ENCODE data around the gene CYP4F2.
"Not testable (repeated sequence)": the region's sequence is repeated elsewhere in the genome, so short reads cannot be mapped to it uniquely, and the experiment has no call there.

Gene CYP4F2

DNA sequence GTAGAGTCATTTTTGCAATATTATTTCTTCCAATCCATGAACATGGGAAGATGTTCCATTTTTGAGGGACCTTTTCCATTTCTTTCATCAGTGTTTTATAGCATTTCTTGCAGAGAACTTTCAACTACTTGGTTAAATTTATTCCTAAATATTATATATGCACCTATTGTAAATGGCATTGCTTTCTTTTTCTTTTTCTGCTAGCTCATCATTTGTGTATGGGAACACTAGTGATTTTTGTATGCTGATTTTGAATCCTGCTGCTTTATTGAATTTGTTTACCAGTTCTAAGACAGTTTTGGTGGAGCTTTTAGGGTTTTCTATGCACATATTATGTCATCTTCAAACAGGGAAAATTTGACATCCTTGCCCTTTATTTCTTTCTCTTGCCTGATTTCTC is 7.2 kb upstream of the CYP4F2 start:
- no peaks in the 10 kb centered on the region for H3K9me3 ChIP-seq (ENCODE audit: low read depth, low read length)
- TF ChIP-seq EZH2 (IDR thresholded peaks at IDR 0.05) = no peak

DNA sequence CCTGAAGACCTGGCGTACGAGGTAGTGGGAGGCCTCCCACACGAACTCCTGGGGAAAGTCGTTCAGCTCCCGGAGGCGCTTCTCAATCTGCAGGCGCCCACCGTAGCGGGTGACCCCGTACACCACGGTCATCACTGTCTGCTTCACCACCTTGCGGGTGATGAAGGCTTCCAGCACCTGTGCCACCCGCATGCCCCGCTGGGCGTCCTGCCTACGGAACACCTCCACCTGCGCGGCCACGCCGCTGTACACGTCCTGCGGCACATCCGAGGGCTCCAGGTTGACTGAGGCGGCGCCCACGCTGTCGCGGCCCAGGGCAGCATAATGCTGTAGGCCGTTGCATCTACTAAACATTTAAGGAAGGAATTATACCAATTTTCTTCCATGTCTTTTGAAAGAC is 5.0 kb upstream of the CYP4F2 start:
- H3K9me3 ChIP-seq (ENCODE audit: low read depth, low read length); H3K36me3 ChIP-seq (ENCODE audit: insufficient read depth, low read length); H3K9ac ChIP-seq (ENCODE audit: insufficient read length); H3K4me3 ChIP-seq; H3K27ac ChIP-seq; DNase-seq (ENCODE audit: low read depth, low spot score): not testable (repeated sequence)

More for the DNA sequence above, 7.2 kb upstream of the CYP4F2 start:
- H3K27ac ChIP-seq = no peak overlapping the region
- no peak overlapping the region for H3K9ac ChIP-seq (ENCODE audit: insufficient read length)
- H3K4me3 ChIP-seq = no peak overlapping the region
- no peaks in the 10 kb centered on the region for H3K36me3 ChIP-seq (ENCODE audit: insufficient read depth, low read length)
- no peak for DNase-seq (ENCODE audit: low read depth, low spot score)

DNA sequence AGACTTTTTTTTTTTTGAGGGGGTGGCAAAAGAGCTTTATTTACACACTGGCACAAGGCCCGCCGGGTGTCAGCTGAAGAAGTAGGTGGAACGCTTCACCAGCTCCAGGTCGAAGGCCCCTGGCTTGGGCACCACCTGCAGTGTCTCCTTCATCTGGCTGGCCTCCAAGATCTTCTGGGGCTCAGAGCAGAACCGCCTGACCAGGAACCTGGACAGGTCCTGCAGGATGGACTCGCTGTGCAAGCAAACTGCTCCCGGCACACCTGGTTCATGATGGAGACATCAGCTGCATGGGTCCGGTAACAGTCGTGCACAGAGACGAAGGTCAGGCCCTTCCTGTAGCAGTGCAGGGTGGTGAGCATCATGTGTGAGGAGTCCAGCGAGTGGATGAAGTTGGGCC is 4.4 kb upstream of the CYP4F2 start:
- Histone ChIP-seq H3K27ac (no peak overlapping the region), H3K36me3 (ENCODE audit: insufficient read depth, low read length) (no peaks in the 10 kb centered on the region), H3K9me3 (ENCODE audit: low read depth, low read length) (no peaks in the 10 kb centered on the region), H3K4me3 (no peak overlapping the region), H3K9ac (ENCODE audit: insufficient read length) (no peak overlapping the region)
- TF ChIP-seq POLR2AphosphoS5 (IDR thresholded peaks at IDR 0.05; ENCODE audit: borderline replicate concordance, low read depth, low read length) (no peak), FOXP2 (optimal IDR thresholded peaks at IDR 0.05; ENCODE audit: control extremely low read depth, extremely low read length, insufficient read depth) (no peak), EZH2 (IDR thresholded peaks at IDR 0.05) (no peak)
- no peak for DNase-seq (ENCODE audit: low read depth, low spot score)

GRCh38 chr19:15900504-15900903 is 2.6 kb upstream of the CYP4F2 start:
- H3K27ac ChIP-seq = no peak overlapping the region
- H3K9ac ChIP-seq (ENCODE audit: insufficient read length) = no peak overlapping the region
- H3K9me3 ChIP-seq (ENCODE audit: low read depth, low read length) = no peaks in the 10 kb centered on the region
- H3K4me3 ChIP-seq = no peak overlapping the region
- TF ChIP-seq EZH2 (IDR thresholded peaks at IDR 0.05) (no peak), POLR2AphosphoS5 (IDR thresholded peaks at IDR 0.05; ENCODE audit: borderline replicate concordance, low read depth, low read length) (no peak), FOXP2 (optimal IDR thresholded peaks at IDR 0.05; ENCODE audit: control extremely low read depth, extremely low read length, insufficient read depth) (no peak)
- H3K36me3 ChIP-seq (ENCODE audit: insufficient read depth, low read length) = no peaks in the 10 kb centered on the region
- DNase-seq (ENCODE audit: low read depth, low spot score) = no peak

- not testable (repeated sequence) for H3K9me3 ChIP-seq (ENCODE audit: low read depth, low read length); H3K9ac ChIP-seq (ENCODE audit: insufficient read length); DNase-seq (ENCODE audit: low read depth, low spot score); H3K4me3 ChIP-seq; H3K27ac ChIP-seq; H3K36me3 ChIP-seq (ENCODE audit: insufficient read depth, low read length)
Measured at GRCh38 chr19:15900032-15900431, 2.2 kb upstream of the CYP4F2 start.

DNA sequence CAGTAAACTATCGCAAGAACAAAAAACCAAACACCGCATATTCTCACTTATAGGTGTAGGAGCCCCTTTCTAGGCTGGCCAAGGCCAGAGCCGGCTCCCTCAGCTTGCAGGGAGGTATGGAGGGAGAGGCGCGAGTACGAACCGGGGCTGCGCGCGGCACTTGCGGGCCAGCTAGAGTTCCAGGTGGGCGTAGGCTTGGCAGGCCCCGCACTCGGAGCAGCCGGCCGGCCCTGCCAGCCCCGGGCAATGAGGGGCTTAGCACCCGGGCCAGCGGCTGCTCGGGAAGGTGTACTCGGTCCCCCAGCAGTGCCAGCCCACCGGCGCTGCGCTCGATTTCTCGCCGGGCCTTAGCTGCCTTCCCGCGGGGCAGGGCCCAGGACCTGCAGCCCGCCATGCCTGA is 1.7 kb upstream of the CYP4F2 start:
- H3K9ac ChIP-seq (ENCODE audit: insufficient read length); H3K9me3 ChIP-seq (ENCODE audit: low read depth, low read length); H3K36me3 ChIP-seq (ENCODE audit: insufficient read depth, low read length); H3K27ac ChIP-seq; H3K4me3 ChIP-seq; DNase-seq (ENCODE audit: low read depth, low spot score): not testable (repeated sequence)

DNA sequence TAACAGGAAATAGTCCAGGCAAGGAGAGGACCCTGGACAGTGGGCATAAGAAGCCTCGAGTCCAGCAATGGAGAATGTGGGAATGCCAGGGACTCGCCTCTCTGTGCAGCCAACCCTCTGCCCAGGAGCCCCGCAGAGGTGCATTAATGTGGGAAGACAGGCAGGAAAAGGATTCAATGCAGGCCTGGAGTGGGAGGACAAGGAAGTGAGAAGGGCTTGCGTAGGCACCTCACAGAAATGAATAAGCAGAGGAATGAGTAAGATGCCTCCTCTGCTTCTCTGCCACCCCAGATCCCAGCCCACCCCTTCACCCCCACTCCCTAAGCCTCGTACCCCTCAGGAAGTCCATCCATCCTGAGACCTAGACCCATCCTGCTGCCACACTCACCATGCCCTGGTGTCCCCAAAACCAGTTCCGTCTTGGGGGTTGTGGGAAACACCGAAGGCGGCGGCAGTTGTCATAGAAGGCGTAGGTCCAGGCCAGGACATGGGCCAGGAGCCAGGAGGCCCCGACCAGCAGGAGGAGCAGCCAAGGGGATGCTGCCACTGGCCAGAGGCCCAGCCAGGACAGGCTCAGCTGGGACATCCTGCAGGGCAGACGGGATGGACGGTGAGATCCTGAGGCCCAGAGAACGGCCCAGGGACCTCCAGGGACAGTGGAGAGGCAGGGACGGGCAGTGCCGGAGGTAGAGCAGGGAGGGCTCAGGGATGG is 692 bp downstream of the CYP4F2 start:
- no peak overlapping the region for H3K4me3 ChIP-seq
- H3K9ac ChIP-seq (ENCODE audit: insufficient read length) = no peak overlapping the region
- H3K27ac ChIP-seq = no peak overlapping the region
- no peak for TF ChIP-seq EZH2 (IDR thresholded peaks at IDR 0.05)
- no peak for TF ChIP-seq FOXP2 (optimal IDR thresholded peaks at IDR 0.05; ENCODE audit: control extremely low read depth, extremely low read length, insufficient read depth)
- TF ChIP-seq POLR2AphosphoS5 (IDR thresholded peaks at IDR 0.05; ENCODE audit: borderline replicate concordance, low read depth, low read length) = no peak
- no peak for DNase-seq (ENCODE audit: low read depth, low spot score)
- no peaks in the 10 kb centered on the region for H3K9me3 ChIP-seq (ENCODE audit: low read depth, low read length)
- H3K36me3 ChIP-seq (ENCODE audit: insufficient read depth, low read length) = no peaks in the 10 kb centered on the region

DNA sequence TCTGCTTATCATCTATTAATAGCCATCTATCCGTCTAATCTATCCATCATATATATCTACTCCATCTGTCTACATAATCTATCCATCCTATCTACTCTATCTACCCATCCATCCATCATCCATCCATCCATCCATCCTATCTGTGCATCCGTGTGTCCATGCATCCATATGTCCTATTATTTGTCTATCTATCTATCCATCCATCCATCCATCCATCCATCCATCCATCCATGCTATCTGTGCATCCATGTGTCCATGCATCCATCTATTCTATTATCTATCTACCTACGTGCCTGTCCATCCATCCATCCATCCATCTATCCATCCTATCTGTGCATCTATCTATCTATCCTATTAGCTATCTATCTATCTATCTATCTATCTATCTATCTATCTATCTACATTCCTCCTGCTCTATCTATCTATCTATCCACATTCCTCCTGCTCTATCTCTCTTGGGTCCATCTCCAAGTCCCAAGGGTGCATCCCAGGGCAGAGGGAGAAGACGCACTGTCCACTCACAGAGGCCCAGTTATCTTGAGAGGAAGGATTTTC is 1.9 kb downstream of the CYP4F2 start:
- no peak overlapping the region for H3K27ac ChIP-seq
- TF ChIP-seq EZH2 (IDR thresholded peaks at IDR 0.05) (no peak), POLR2AphosphoS5 (IDR thresholded peaks at IDR 0.05; ENCODE audit: borderline replicate concordance, low read depth, low read length) (no peak), FOXP2 (optimal IDR thresholded peaks at IDR 0.05; ENCODE audit: control extremely low read depth, extremely low read length, insufficient read depth) (no peak)
- no peak for DNase-seq (ENCODE audit: low read depth, low spot score)
- no peaks in the 10 kb centered on the region for H3K36me3 ChIP-seq (ENCODE audit: insufficient read depth, low read length)
- no peaks in the 10 kb centered on the region for H3K9me3 ChIP-seq (ENCODE audit: low read depth, low read length)
- H3K4me3 ChIP-seq = no peak overlapping the region
- H3K9ac ChIP-seq (ENCODE audit: insufficient read length) = no peak overlapping the region

- no peak overlapping the region for H3K4me3 ChIP-seq
- no peak overlapping the region for H3K9ac ChIP-seq (ENCODE audit: insufficient read length)
- no peaks in the 10 kb centered on the region for H3K36me3 ChIP-seq (ENCODE audit: insufficient read depth, low read length)
- no peaks in the 10 kb centered on the region for H3K9me3 ChIP-seq (ENCODE audit: low read depth, low read length)
- no peak for TF ChIP-seq EZH2 (IDR thresholded peaks at IDR 0.05)
- TF ChIP-seq POLR2AphosphoS5 (IDR thresholded peaks at IDR 0.05; ENCODE audit: borderline replicate concordance, low read depth, low read length) = no peak
- no peak for TF ChIP-seq FOXP2 (optimal IDR thresholded peaks at IDR 0.05; ENCODE audit: control extremely low read depth, extremely low read length, insufficient read depth)
- H3K27ac ChIP-seq = no peak overlapping the region
- DNase-seq (ENCODE audit: low read depth, low spot score) = no peak
Measured at GRCh38 chr19:15894359-15894758, 3.5 kb downstream of the CYP4F2 start.

Data from SK-N-MC (cell line).